ENCODE data around the gene SLC6A6.

SLC6A6 gene

DNA sequence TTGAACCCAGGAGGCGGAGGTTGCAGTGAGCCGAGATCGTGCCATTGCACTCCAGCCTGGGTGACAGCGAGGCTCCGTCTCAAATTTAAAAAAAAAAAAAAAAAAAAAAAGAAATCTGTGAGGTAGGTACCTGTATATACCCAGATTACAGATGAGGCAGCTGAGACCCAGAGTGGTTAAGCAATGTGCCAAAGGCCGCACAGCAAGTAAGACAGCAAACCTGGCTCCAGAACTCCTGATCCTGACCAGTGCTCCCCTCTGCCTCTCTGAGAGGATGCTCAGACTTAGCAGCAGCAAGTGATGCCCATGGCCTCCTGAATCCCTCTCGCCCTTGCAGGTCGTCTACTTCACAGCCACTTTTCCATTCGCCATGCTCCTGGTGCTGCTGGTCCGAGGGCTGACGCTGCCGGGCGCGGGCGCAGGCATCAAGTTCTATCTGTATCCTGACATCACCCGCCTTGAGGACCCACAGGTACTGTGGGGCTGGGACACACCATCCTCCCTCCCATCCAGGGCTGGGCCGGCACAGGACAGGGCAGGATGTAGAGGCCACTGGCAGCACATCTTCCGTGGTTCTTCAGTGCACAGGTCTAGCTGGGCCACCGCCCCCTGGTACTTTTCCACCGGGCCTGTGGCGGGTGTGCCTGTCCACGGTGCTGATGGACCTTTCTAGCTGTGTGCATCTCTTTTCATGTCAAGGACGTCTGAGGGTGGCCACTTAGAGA, 63.9 kb downstream of the SLC6A6 start:
- no peak for DNase-seq (ENCODE audit: low read depth in 2 of 2)

DNA sequence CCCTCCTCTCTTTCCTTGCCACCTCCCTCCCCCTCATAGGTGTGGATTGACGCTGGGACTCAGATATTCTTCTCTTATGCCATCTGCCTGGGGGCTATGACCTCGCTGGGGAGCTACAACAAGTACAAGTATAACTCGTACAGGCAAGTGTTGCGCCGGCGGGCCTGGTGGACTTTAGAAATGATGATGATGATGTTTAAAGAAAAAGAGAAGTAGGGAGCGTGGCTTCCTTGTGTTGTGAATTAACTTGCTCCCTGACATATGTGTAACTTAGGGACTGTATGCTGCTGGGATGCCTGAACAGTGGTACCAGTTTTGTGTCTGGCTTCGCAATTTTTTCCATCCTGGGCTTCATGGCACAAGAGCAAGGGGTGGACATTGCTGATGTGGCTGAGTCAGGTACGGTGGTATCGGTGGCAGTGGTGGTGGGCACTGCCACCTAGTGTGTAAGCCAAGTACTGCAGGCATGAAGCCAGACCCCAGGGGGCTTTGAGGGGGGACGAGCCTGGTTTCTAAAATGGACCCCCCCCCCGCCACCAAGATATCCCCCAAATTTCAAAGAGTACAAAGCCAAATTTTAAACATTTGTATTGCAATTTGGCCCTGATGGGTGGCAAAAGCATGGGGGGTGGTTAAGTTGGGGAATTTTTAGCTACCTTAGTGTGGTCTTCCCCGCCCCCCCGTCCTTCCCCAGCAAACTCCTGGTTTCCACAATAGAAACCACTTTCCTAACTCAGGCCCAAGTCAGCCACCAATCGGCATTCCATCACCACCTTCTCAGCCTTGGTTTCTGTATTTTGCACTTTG, 65.6 kb downstream of the SLC6A6 start:
- no peak for DNase-seq (ENCODE audit: low read depth in 2 of 2)

DNA sequence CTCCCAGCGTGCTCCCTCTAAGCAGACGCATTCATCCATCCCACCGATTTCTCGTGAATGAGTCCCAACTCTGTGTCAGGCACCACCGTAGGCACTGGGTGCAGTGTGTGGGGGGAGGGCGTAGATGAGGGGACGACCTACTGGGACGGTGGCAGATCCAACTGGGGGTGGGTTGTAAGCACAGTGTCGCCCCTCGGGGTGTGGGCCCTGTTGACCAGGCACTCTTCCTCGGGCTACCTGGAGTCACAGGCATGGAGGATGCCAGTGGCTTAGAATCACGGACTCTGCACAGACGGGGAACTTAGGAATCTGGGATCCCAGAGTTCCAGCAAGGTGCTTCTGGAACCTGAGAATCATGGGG, 66.2 kb downstream of the SLC6A6 start:
- DNase-seq (ENCODE audit: low read depth in 2 of 2), result no peak

GRCh38 chr3:14470461-14470860, 68.1 kb downstream of the SLC6A6 start:
- no peak for DNase-seq (ENCODE audit: low read depth in 2 of 2)

GRCh38 chr3:14471016-14471415, 68.6 kb downstream of the SLC6A6 start:
- DNase-seq (ENCODE audit: low read depth in 2 of 2), result no peak

- no peak for DNase-seq (ENCODE audit: low read depth in 2 of 2)
Observed at GRCh38 chr3:14471690-14472089, 69.3 kb downstream of the SLC6A6 start.

DNA sequence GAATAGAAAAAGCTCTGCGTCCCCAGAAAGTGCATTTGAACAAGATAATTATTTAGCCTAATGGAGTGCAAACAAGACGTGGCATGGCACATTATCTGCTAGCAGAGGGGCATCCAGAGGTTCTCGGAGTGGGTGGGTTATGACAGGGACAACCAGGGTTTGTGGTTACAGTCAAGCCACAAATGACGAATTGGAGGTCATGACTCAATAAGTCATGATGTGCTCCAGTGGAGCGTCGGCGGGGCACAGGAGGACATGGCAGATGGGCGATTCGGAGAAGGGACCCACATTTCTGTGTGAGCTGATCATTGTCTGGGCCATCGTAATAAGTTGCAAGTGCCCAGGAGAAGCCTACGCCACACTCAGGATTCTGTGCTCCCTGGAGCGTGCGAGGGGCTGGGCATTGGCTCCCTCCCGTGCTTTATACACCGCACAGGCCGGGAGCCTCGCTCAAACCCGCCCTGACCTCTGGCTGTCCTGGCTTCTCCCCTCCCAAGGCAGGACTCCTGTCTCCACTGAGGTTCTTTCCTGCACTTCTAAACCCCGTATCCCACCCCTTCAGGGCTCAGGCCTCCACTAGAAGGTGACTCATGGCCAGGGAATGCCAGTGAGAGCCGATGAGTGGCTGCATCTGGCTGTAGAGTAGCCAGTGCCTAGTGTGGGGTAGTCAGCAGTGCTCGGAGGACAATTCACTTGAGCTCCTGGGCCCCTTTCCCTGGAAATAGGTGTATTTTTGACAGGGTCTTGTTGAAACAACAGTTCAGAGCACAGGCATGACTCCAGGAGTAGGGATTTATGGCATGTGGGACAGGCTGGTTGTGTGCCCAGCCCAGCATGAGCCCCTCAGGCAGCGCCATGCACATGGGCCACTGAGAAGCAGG, 70.3 kb downstream of the SLC6A6 start:
- no peak for DNase-seq (ENCODE audit: low read depth in 2 of 2)

DNA sequence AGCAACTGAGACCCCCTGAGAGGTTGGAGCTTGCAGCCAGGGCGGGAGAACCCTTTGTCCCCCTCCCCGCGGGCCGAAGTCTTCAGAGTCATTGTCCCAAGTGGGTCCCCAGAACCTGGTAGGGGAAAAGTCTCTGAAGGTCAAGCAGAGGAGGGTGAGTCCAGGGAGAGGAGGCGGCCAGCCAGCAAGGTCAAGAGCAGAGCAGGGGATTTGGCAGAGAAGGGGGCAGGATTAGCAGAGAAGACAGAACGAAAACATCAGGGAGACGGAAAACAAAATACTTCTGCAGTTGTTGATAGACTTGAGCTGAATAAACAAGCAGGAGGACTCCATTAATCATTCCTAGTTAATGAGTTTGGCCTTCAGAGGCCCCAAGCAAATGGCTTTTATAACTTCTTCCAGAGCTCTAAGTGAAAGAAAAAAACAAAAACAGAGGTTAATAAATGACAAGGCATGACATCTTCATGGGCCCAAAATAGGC, 71.0 kb downstream of the SLC6A6 start:
- DNase-seq (ENCODE audit: low read depth in 2 of 2), result no peak

DNA sequence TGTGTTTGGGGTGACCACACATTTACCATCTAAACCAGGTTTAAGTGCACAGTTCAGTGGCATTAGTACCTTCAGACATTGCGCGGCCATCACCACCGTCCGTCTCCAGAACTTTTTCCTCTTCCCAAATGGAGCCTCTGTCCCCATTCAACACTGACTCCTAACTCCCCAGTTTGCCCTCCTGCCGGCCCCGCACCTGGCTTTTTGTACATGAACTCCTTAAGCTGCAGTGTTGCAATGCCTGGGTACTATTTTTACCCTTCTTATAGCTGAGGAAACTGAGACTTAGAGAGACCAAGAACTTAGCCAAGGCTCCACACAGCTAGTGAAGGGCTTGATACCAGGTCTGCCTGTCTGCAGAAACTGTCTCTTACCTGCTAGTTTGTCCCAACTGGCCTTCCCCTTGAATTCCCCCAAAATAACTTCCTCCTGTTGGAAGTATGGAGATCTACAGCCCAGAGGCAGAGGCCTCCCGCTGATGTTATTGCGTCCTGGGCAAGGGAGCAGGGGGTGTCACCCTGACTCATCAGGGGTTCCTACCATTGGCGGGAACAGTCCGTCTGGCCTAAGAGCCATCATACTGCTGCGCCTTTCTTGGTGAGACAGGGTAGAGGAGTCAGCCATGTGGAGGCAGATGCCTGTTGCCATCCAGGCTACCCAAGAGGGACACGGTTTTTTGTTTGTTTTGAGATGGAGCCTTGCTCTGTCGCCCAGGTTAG, 72.1 kb downstream of the SLC6A6 start:
- DNase-seq (ENCODE audit: low read depth in 2 of 2), result no peak

DNA sequence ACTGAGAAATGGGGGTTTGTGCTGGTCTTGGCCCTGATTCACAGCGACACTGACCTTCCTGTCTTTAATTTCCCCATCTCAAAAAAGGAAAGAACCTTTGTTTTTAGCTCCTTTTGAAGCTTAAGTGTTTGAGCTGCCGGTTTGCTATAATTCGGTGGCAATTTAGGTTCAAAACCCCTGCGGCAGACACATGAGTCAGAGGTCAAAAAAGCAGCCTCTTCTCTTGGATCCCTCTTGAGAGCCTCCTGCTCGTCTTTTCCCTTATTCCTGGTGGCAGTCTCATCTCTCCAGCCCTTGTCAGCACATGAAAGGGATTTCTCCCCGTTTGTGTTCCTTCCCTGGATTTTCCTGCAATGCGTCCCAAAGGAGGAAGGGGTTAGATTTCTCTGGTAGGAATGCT, 73.2 kb downstream of the SLC6A6 start:
- DNase-seq (ENCODE audit: low read depth in 2 of 2), result no peak

DNA sequence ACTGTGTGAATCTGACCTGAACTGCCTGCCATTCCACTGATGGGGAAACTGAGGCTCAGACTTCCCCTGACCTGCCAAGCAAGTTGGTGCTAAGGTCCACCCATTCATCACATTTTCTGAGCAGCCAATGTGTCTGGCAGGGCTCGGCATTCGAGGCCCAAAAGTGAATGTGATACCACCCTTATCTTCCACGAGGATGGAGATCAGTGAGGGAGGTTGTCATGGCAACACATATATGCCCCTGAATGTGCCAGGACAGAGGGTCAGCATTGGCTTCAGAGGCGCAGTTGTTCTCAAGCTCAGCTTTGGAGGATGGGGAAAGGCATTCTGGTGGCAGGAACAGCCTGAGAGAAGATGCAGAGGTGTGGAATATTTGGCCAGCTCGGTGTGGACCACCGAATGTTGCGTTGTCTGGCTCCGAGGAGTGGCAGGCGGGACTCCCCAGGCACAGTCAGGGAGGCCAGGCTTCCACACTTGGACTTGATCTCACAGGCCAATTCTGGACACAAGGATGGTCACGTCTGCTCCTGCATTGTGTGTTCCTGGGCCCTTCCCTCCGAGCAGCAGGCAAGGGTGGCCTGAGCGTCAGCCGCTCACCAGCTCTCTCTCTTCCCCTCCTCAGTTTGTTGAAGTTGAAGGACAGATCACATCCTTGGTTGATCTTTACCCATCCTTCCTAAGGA, 74.3 kb downstream of the SLC6A6 start:
- no peak for DNase-seq (ENCODE audit: low read depth in 2 of 2)

- DNase-seq (ENCODE audit: low read depth in 2 of 2), result no peak
Observed at GRCh38 chr3:14477311-14477935, 75.0 kb downstream of the SLC6A6 start.

GRCh38 chr3:14478956-14479550, 76.6 kb downstream of the SLC6A6 start:
- DNase-seq (ENCODE audit: low read depth in 2 of 2), result no peak

DNA sequence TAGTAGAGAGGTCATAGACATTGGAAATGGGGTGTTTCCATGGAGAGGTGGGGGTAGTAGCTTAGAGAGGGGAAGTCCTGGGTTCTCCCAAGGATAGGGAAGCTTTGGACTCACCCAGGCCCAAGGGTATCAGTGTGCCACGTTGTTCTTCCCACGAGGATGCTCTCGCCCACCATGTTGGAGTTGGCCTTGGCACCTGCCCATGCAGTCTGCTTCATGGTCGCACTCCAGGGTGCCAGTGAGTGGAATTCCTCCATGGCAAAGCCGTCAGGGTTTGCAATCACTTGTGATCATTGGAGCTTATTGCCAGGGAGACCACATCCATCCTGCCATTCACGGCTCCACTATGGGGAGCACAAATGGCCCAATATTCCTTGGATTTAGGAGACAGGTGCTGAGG, 77.2 kb downstream of the SLC6A6 start:
- DNase-seq (ENCODE audit: low read depth in 2 of 2), result no peak

GRCh38 chr3:14480207-14481017, 78.0 kb downstream of the SLC6A6 start:
- no peak for DNase-seq (ENCODE audit: low read depth in 2 of 2)

DNA sequence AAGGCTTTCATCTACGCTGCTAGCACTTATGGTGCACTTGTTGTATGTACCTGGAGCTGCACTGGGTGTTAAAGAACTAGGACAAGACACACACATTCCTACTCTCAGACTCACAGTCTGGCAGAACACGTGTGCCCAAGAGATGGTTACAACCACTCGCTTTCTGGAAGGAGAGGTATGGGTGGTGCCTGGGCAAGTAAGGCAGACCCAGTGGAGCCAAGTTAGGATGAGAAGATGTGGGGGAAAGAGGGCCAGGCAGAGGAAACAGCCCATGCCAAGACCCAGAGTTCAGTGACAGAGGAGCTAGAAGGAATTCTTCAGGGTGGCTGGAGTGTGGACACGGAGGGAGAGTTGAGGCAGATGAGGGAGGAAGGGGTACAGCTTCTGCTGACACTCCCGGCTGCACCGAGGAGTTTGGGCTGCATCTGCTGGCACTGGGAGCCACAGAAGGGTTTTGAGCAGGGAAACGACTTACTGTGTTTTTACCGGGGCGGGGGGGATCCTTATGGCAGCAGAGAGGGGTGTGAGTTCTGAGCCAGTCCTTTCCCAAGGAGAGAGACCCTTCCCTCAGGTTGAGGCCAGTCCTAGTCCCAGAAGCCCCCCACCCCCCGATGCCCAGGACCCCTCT, 78.7 kb downstream of the SLC6A6 start:
- DNase-seq (ENCODE audit: low read depth in 2 of 2), result no peak

- DNase-seq (ENCODE audit: low read depth in 2 of 2), result no peak
Observed at GRCh38 chr3:14481646-14482036, 79.2 kb downstream of the SLC6A6 start.

- no peak for DNase-seq (ENCODE audit: low read depth in 2 of 2)
Observed at GRCh38 chr3:14482271-14482721, 79.9 kb downstream of the SLC6A6 start.

GRCh38 chr3:14483286-14483685, 80.9 kb downstream of the SLC6A6 start:
- no peak for DNase-seq (ENCODE audit: low read depth in 2 of 2)
